GM06990 (cell line): ENCODE measurements around the gene H6PD.

Source experiments
- DNase-seq: peaks from one replicate; pipeline ENCODE4 v3.0.0-alpha.2; 2011; ENCODE audit not compliant: insufficient read length; ENCODE audit errors: extremely low read depth
- H3K27me3 ChIP-seq: replicated peaks from 2 replicates; pipeline ENCODE4 v1.6.0; 2011; ENCODE audit warnings: low read length; ENCODE audit not compliant: control insufficient read depth, insufficient read depth
- H3K36me3 ChIP-seq: 2 replicates; pipeline ENCODE4 v1.5.1; 2011; ENCODE audit warnings: low read length; ENCODE audit not compliant: control insufficient read depth, insufficient read depth
- H3K4me3 ChIP-seq: replicated peaks from 2 replicates; pipeline ENCODE4 v1.5.1; 2011; ENCODE audit warnings: low read depth, mild to moderate bottlenecking, control low read depth, low read length
- TF ChIP-seq, protein P1 (sequence below): IDR thresholded peaks from 2 replicates; pipeline ENCODE4 v1.5.1; 2011; ENCODE audit warnings: low read length, control low read depth, mild to moderate bottlenecking, inconsistent platforms; ENCODE audit not compliant: insufficient read depth, poor library complexity, severe bottlenecking

The H6PD gene

GRCh38 chr1:9246215-9246614 lies 11.6 kb downstream of the H6PD start:
- TF ChIP-seq, protein P1, sequence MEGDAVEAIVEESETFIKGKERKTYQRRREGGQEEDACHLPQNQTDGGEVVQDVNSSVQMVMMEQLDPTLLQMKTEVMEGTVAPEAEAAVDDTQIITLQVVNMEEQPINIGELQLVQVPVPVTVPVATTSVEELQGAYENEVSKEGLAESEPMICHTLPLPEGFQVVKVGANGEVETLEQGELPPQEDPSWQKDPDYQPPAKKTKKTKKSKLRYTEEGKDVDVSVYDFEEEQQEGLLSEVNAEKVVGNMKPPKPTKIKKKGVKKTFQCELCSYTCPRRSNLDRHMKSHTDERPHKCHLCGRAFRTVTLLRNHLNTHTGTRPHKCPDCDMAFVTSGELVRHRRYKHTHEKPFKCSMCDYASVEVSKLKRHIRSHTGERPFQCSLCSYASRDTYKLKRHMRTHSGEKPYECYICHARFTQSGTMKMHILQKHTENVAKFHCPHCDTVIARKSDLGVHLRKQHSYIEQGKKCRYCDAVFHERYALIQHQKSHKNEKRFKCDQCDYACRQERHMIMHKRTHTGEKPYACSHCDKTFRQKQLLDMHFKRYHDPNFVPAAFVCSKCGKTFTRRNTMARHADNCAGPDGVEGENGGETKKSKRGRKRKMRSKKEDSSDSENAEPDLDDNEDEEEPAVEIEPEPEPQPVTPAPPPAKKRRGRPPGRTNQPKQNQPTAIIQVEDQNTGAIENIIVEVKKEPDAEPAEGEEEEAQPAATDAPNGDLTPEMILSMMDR, result no peak
- no peak for DNase-seq
- H3K4me3 ChIP-seq, result no peak overlapping the region
- peaks cover 6% of the 10 kb centered on the region for H3K36me3 ChIP-seq
- no peaks in the 10 kb centered on the region for H3K27me3 ChIP-seq

DNA sequence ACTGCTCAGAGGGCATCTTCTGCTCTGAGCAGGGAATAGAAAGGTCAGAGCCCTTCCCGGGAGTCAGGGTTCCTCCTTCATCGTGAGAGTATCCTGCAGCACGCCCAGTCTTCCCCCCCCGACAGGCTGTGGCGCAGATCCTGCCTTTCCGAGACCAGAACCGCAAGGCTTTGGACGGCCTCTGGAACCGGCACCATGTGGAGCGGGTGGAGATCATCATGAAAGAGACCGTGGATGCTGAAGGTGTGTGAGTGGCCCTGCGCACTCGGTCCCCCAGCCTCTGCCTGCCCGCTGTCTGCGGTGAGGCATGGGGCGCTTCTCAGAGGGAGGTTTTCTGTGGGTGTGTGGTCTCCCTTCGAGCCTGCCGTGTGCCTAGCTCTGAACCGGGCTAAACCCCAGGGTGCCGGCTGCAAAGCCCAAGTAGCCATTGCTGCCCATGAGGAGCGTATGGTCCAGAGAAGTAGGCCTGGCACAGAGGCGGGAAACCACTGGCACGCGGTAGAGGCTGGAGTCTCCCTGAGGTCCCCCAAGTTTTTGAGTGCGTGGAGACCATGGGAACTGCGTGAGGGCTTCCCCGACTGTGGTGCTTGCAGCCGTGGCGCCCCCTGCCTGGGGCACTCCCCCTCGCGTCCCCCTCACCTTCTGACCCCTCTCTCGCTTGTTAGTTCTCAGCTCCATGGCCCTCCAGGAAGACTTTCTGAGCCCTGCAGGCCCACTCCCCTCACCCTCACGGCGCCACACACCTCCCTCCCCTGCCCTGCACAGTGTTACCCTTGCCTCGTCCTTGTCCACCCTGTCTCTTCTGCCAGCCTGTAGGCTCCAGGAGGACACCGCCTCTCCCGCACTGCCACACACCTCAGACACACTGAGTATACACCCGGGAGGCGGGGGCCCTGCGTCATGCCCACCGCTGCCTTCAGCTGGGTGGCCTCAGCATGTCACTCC lies 12.5 kb downstream of the H6PD start:
- TF ChIP-seq, protein P1, result no peak
- Histone ChIP-seq H3K27me3 (no peaks in the 10 kb centered on the region), H3K4me3 (no peak overlapping the region), H3K36me3 (peaks cover 6% of the 10 kb centered on the region)
- no peak for DNase-seq

- Histone ChIP-seq H3K4me3 (no peak overlapping the region), H3K36me3 (peaks cover 6% of the 10 kb centered on the region)
- TF ChIP-seq, protein P1, result no peak
Observed at GRCh38 chr1:9247894-9248293, 13.3 kb downstream of the H6PD start.

DNA sequence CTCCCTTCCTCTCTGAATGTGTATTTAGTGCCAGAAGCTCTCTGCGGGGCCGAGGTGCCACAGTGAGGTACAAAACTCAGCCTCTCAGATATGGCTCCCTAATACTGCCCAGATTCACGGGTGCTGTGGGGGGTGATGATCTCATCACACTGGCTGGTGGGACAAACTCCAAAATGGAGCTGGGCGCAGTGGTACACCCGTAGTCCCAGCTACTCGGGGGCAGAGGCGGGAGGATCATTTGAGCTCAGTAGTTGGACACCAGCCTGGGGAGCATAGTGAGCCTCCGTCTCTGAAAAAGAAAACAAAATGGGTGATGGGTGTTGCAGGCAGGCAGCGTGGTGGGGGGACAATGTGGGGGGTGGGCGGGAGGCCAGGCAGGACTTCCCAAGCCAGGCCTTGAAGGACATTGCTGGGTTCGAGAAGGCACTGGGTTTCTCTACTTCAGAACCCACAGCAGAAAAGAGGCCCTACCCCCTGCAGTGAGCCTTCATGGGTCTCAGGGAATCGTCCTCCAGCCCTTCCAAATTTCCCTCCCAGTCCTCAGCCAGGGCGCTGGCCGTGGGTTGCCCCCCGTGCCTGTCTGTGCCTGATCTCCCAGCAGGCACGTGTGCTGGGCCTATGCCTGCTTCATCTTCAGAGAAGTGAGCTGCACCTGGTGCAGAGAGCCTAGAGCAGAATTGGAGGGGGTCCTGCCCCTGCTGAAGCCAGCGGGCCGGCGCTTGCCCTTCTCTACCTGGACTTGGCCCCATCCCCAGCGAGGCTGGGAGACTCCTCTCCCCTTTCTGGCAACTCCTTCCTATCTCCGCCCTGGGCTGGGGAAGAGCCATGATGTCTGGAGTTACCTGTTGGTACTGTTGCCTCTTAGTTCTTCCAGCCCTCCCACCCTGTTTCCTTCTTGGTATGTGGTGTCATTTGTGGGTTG lies 14.0 kb downstream of the H6PD start:
- no peak overlapping the region for H3K4me3 ChIP-seq
- DNase-seq, result no peak
- TF ChIP-seq, protein P1, result no peak

More at GRCh38 chr1:9247894-9248293, 13.3 kb downstream of the H6PD start:
- DNase-seq, result no peak
- H3K27me3 ChIP-seq, result no peaks in the 10 kb centered on the region

GRCh38 chr1:9249263-9249533 lies 14.6 kb downstream of the H6PD start:
- H3K4me3 ChIP-seq, result no peak overlapping the region
- no peaks in the 10 kb centered on the region for H3K27me3 ChIP-seq
- peaks cover 6% of the 10 kb centered on the region for H3K36me3 ChIP-seq
- no peak for DNase-seq
- TF ChIP-seq, protein P1, result no peak

More for the DNA sequence above, 14.0 kb downstream of the H6PD start:
- peaks cover 6% of the 10 kb centered on the region for H3K36me3 ChIP-seq
- no peaks in the 10 kb centered on the region for H3K27me3 ChIP-seq
